Kidney epithelial cell (primary cell): ENCODE results near the gene TMEM108. TPM values are rescaled to one million over a fixed set of nuclear protein-coding genes. Genes with fewer than 3 reads are reported as not detected.

Experiments
- DNase-seq: peaks from one replicate; pipeline ENCODE4 v3.0.0-alpha.2; 2010; ENCODE audit warnings: low read depth
- H3K27me3 ChIP-seq: 2 replicates; pipeline ENCODE4 v1.6.0; 2011; ENCODE audit warnings: low read length; ENCODE audit not compliant: control insufficient read depth, insufficient read depth
- H3K36me3 ChIP-seq: 2 replicates; pipeline ENCODE4 v1.5.1; 2011; ENCODE audit warnings: low read length; ENCODE audit not compliant: control insufficient read depth, insufficient read depth
- H3K4me3 ChIP-seq: 2 replicates; pipeline ENCODE4 v1.5.1; 2011; ENCODE audit warnings: low read depth, mild to moderate bottlenecking, control low read depth, low read length
- total RNA-seq: library from RNA; depleted of rRNA; stranded (reverse); fragments of >200 nt; gene quantifications from 2 replicates; pipeline ENCODE4 v1.2.3, GENCODE V29; 2015
- TF ChIP-seq, protein P1 (sequence below): IDR thresholded peaks from 2 replicates; pipeline ENCODE4 v1.5.1; 2011; ENCODE audit warnings: mild to moderate bottlenecking, moderate library complexity, low read length, control low read depth, inconsistent platforms; ENCODE audit not compliant: insufficient read depth, poor library complexity, severe bottlenecking

Gene TMEM108
- total RNA-seq, 1 donor from 2014 or later = 4.4 TPM

DNA sequence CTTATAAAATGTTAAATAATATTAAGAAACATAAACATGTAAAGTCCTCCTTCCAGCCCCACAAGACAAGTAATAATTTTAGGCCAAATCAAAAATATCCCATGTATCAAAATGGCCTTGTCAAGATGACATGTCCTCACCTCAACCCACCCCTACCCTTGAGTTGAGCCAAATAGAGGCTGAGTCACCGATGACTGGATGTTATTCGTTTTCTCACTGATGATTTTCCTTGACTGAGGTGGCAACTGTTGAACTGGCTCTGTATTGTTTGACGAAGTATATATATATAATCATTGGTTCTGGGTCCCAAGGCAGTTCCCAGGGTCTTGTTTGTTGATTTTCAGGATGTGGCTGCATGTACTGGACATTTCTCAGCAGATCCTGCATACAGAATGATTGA lies 75.3 kb downstream of the TMEM108 start:
- DNase-seq = no peak

DNA sequence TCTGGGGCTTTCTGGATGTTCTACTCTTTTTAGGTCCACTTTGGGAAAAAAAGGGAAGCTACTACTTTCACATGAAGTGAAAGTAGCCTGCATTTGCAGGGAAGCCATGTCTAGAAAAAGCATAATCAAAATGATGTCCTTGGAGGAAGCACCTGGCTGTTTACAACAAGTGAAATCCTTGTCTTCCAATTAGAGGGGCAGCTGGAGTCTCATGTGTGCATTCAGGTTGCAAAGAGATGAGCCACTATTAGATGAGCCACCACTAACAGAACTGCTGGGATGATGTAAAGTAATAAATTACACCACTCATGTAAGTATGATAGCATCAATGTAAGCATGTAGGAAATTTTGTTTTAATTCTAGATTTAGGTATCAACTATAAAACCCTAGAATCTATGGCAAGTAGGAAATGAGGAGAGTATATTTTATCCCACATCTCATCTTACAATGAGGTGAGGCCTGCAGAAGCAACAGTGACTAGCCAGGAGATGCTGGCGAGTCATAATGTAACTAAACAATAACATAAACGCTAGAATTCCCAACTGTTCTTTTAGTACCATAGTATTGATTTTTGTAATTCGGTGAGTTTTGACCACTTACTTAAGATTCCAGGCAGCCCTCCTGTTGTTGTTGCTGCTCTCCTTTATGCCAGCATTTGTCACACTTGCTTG lies 75.9 kb downstream of the TMEM108 start:
- TF ChIP-seq, protein P1, sequence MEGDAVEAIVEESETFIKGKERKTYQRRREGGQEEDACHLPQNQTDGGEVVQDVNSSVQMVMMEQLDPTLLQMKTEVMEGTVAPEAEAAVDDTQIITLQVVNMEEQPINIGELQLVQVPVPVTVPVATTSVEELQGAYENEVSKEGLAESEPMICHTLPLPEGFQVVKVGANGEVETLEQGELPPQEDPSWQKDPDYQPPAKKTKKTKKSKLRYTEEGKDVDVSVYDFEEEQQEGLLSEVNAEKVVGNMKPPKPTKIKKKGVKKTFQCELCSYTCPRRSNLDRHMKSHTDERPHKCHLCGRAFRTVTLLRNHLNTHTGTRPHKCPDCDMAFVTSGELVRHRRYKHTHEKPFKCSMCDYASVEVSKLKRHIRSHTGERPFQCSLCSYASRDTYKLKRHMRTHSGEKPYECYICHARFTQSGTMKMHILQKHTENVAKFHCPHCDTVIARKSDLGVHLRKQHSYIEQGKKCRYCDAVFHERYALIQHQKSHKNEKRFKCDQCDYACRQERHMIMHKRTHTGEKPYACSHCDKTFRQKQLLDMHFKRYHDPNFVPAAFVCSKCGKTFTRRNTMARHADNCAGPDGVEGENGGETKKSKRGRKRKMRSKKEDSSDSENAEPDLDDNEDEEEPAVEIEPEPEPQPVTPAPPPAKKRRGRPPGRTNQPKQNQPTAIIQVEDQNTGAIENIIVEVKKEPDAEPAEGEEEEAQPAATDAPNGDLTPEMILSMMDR = no peak
- no peak for DNase-seq
- Histone ChIP-seq H3K27me3 (no peaks in the 10 kb centered on the region), H3K4me3 (no peak overlapping the region), H3K36me3 (no peaks in the 10 kb centered on the region)

More for the DNA sequence above, 75.3 kb downstream of the TMEM108 start:
- TF ChIP-seq, protein P1 = no peak
- Histone ChIP-seq H3K4me3 (no peak overlapping the region), H3K27me3 (no peaks in the 10 kb centered on the region), H3K36me3 (no peaks in the 10 kb centered on the region)

DNA sequence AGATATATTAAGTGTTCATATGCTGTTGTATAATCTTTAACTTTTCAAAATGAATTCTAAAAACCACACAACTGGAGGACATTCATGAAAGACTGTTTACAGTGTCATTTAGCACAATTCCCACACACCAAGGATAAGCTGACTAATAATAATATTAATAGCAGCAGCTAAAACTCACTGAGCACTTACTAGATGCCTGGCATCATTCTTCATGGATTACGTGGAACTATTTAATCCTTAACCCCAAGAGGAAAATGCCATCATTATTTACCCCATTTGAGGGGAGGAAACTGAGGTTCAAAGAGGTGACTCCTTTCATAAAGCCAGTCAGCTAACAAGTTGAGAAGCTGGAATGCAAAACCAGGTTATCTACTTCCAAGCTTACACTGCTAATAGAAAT lies 77.0 kb downstream of the TMEM108 start:
- Histone ChIP-seq H3K4me3 (no peak overlapping the region), H3K36me3 (no peaks in the 10 kb centered on the region), H3K27me3 (no peaks in the 10 kb centered on the region)
- DNase-seq = no peak
- TF ChIP-seq, protein P1 = no peak

DNA sequence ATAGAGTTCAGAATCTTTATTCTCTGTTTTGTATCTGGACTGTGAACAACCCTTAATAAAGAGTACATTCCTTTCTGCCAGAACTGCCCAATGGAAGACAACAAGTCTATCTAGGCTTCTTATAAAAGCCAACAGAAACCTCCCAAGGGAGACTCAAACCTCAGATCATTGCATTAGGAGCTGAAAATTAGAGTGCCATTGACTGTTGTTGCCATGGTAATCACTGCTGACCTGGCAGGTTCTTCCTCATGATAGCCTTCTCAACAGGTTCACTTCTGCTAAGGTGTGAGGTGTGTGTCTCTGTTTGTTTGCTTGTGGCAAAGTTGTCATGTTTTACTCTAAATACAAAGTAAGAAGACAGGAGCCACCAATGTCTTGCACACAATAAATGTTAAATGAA lies 79.2 kb downstream of the TMEM108 start:
- H3K36me3 ChIP-seq = no peaks in the 10 kb centered on the region
- H3K4me3 ChIP-seq = no peak overlapping the region
- TF ChIP-seq, protein P1 = no peak
- H3K27me3 ChIP-seq = no peaks in the 10 kb centered on the region
- DNase-seq = no peak

- no peak for DNase-seq
These were observed 81.0 kb downstream of the TMEM108 start for GRCh38 chr3:133119176-133119575.

More at GRCh38 chr3:133119176-133119575, 81.0 kb downstream of the TMEM108 start:
- H3K27me3 ChIP-seq = no peaks in the 10 kb centered on the region
- H3K4me3 ChIP-seq = no peak overlapping the region
- TF ChIP-seq, protein P1 = no peak
- no peaks in the 10 kb centered on the region for H3K36me3 ChIP-seq
